ENCODE data around the gene POR. TPM values are rescaled to one million over a fixed set of nuclear protein-coding genes. Genes with fewer than 3 reads are reported as not detected.

POR gene
- total and polyA plus RNA-seq, 2 of the 8 experiments (the other 6 are each of a cell fraction or from before 2014, with no cell fraction given), result 98.7 to 144 TPM

GRCh38 chr7:75892634-75893272 is 22.2 kb upstream of the POR start (continued):
- TF ChIP-seq, protein P1, sequence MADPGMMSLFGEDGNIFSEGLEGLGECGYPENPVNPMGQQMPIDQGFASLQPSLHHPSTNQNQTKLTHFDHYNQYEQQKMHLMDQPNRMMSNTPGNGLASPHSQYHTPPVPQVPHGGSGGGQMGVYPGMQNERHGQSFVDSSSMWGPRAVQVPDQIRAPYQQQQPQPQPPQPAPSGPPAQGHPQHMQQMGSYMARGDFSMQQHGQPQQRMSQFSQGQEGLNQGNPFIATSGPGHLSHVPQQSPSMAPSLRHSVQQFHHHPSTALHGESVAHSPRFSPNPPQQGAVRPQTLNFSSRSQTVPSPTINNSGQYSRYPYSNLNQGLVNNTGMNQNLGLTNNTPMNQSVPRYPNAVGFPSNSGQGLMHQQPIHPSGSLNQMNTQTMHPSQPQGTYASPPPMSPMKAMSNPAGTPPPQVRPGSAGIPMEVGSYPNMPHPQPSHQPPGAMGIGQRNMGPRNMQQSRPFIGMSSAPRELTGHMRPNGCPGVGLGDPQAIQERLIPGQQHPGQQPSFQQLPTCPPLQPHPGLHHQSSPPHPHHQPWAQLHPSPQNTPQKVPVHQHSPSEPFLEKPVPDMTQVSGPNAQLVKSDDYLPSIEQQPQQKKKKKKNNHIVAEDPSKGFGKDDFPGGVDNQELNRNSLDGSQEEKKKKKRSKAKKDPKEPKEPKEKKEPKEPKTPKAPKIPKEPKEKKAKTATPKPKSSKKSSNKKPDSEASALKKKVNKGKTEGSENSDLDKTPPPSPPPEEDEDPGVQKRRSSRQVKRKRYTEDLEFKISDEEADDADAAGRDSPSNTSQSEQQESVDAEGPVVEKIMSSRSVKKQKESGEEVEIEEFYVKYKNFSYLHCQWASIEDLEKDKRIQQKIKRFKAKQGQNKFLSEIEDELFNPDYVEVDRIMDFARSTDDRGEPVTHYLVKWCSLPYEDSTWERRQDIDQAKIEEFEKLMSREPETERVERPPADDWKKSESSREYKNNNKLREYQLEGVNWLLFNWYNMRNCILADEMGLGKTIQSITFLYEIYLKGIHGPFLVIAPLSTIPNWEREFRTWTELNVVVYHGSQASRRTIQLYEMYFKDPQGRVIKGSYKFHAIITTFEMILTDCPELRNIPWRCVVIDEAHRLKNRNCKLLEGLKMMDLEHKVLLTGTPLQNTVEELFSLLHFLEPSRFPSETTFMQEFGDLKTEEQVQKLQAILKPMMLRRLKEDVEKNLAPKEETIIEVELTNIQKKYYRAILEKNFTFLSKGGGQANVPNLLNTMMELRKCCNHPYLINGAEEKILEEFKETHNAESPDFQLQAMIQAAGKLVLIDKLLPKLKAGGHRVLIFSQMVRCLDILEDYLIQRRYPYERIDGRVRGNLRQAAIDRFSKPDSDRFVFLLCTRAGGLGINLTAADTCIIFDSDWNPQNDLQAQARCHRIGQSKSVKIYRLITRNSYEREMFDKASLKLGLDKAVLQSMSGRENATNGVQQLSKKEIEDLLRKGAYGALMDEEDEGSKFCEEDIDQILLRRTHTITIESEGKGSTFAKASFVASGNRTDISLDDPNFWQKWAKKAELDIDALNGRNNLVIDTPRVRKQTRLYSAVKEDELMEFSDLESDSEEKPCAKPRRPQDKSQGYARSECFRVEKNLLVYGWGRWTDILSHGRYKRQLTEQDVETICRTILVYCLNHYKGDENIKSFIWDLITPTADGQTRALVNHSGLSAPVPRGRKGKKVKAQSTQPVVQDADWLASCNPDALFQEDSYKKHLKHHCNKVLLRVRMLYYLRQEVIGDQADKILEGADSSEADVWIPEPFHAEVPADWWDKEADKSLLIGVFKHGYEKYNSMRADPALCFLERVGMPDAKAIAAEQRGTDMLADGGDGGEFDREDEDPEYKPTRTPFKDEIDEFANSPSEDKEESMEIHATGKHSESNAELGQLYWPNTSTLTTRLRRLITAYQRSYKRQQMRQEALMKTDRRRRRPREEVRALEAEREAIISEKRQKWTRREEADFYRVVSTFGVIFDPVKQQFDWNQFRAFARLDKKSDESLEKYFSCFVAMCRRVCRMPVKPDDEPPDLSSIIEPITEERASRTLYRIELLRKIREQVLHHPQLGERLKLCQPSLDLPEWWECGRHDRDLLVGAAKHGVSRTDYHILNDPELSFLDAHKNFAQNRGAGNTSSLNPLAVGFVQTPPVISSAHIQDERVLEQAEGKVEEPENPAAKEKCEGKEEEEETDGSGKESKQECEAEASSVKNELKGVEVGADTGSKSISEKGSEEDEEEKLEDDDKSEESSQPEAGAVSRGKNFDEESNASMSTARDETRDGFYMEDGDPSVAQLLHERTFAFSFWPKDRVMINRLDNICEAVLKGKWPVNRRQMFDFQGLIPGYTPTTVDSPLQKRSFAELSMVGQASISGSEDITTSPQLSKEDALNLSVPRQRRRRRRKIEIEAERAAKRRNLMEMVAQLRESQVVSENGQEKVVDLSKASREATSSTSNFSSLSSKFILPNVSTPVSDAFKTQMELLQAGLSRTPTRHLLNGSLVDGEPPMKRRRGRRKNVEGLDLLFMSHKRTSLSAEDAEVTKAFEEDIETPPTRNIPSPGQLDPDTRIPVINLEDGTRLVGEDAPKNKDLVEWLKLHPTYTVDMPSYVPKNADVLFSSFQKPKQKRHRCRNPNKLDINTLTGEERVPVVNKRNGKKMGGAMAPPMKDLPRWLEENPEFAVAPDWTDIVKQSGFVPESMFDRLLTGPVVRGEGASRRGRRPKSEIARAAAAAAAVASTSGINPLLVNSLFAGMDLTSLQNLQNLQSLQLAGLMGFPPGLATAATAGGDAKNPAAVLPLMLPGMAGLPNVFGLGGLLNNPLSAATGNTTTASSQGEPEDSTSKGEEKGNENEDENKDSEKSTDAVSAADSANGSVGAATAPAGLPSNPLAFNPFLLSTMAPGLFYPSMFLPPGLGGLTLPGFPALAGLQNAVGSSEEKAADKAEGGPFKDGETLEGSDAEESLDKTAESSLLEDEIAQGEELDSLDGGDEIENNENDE (IDR thresholded peaks at IDR 0.05; ENCODE audit: insufficient replicate concordance, low read length), result no peak
- no peak for TF ChIP-seq PHF8 (conservative IDR thresholded peaks at IDR 0.05; ENCODE audit: low read depth, low read length)
